Neuronal stem cell (in vitro differentiated cells): ENCODE measurements around the gene EPS8L3.
"Not testable (repeated sequence)": the region's sequence is repeated elsewhere in the genome, so short reads cannot be mapped to it uniquely, and the experiment has no call there.

ENCODE experiments used
- DNase-seq: peaks from one replicate; pipeline ENCODE4 v3.0.0-alpha.2; 2013; ENCODE audit warnings: low spot score
- H2AFZ ChIP-seq: one replicate; pipeline ENCODE4 v1.6.1; 2013; ENCODE audit warnings: mild to moderate bottlenecking, low read length, inconsistent platforms
- H2AK5ac ChIP-seq: 2 replicates; pipeline ENCODE4 v1.6.1; 2013; ENCODE audit warnings: low read depth, mild to moderate bottlenecking, inconsistent platforms, low read length, moderate library complexity, mixed read lengths
- H2BK120ac ChIP-seq: 2 replicates; pipeline ENCODE4 v1.6.1; 2013; ENCODE audit warnings: low read depth, mild to moderate bottlenecking, inconsistent platforms, low read length, moderate library complexity, mixed read lengths
- H2BK12ac ChIP-seq: one replicate; pipeline ENCODE4 v1.6.1; 2013; ENCODE audit warnings: low read length, inconsistent platforms
- H2BK15ac ChIP-seq: 2 replicates; pipeline ENCODE4 v1.6.1; 2013; ENCODE audit warnings: mild to moderate bottlenecking, low read length, inconsistent platforms, mixed read lengths
- H2BK5ac ChIP-seq: one replicate; pipeline ENCODE4 v1.6.1; 2013; ENCODE audit warnings: inconsistent platforms, mild to moderate bottlenecking, low read length, moderate library complexity
- H3K14ac ChIP-seq: one replicate; pipeline ENCODE4 v1.6.1; 2013; ENCODE audit warnings: low read length, inconsistent platforms
- H3K18ac ChIP-seq: 2 replicates; pipeline ENCODE4 v1.6.1; 2013; ENCODE audit warnings: low read length, inconsistent platforms
- H3K23ac ChIP-seq: 2 replicates; pipeline ENCODE4 v1.6.1; 2013; ENCODE audit warnings: low read depth, mild to moderate bottlenecking, mixed read lengths, low read length, inconsistent platforms; ENCODE audit not compliant: poor library complexity
- H3K27ac ChIP-seq: replicated peaks from 3 replicates; pipeline ENCODE4 v1.5.1; 2013; ENCODE audit warnings: low read length, inconsistent platforms
- H3K27me3 ChIP-seq, 3 experiments: 2 replicates each; pipeline ENCODE4 v1.6.1; 2013; ENCODE audit warnings: low read length in 3 of 3, mild to moderate bottlenecking in 2 of 3, inconsistent platforms in 1 of 3, low read depth in 1 of 3, mixed read lengths in 1 of 3, moderate library complexity in 1 of 3; ENCODE audit not compliant: control insufficient read depth in 3 of 3, insufficient read depth in 3 of 3
- H3K36me3 ChIP-seq, 2 donors: replicated peaks in 1 of 2; 2 replicates each; pipeline ENCODE4 v1.6.1; 2013; ENCODE audit warnings: low read length in 2 of 2; ENCODE audit not compliant: control insufficient read depth in 2 of 2, insufficient read depth in 2 of 2
- H3K4ac ChIP-seq: 2 replicates; pipeline ENCODE4 v1.6.1; 2013; ENCODE audit warnings: inconsistent platforms, mild to moderate bottlenecking, low read length, moderate library complexity
- H3K4me1 ChIP-seq, 2 donors: 1 replicate in 1 of 2; 2 replicates in 1 of 2; pipeline ENCODE4 v1.6.1; 2013; ENCODE audit warnings: low read length in 2 of 2, low read depth in 1 of 2; ENCODE audit not compliant: control insufficient read depth in 2 of 2, insufficient read depth in 1 of 2
- H3K4me2 ChIP-seq: one replicate; pipeline ENCODE4 v1.6.1; 2013; ENCODE audit warnings: mild to moderate bottlenecking, low read length, inconsistent platforms; ENCODE audit not compliant: insufficient read depth, poor library complexity, severe bottlenecking
- H3K4me3 ChIP-seq, 2 donors: 2 replicates each; pipeline ENCODE4 v1.5.1; 2013; ENCODE audit warnings: low read length in 2 of 2, mild to moderate bottlenecking in 2 of 2, inconsistent platforms in 1 of 2, moderate library complexity in 1 of 2
- H3K79me1 ChIP-seq: one replicate; pipeline ENCODE4 v1.6.1; 2013; ENCODE audit warnings: low read depth, mild to moderate bottlenecking, inconsistent platforms, low read length, moderate library complexity
- H3K9ac ChIP-seq: one replicate; pipeline ENCODE4 v1.6.1; 2013; ENCODE audit warnings: mild to moderate bottlenecking, low read depth, low read length, inconsistent platforms; ENCODE audit not compliant: poor library complexity
- H3K9me3 ChIP-seq, 2 donors: replicated peaks in 1 of 2; 2 replicates each; pipeline versions ENCODE3 to v1.6.1; 2013; ENCODE audit warnings: low read length in 2 of 2, mild to moderate bottlenecking in 2 of 2, inconsistent platforms in 1 of 2, low read depth in 1 of 2, mixed read lengths in 1 of 2, moderate library complexity in 1 of 2; ENCODE audit not compliant: control insufficient read depth in 2 of 2, insufficient read depth in 1 of 2
- H4K8ac ChIP-seq: one replicate; pipeline ENCODE4 v1.6.1; 2013; ENCODE audit warnings: low read depth, mild to moderate bottlenecking, inconsistent platforms, low read length, moderate library complexity
- H4K91ac ChIP-seq: one replicate; pipeline ENCODE4 v1.6.1; 2013; ENCODE audit warnings: low read length, low read depth, mild to moderate bottlenecking, inconsistent platforms; ENCODE audit not compliant: poor library complexity
- WGBS, 2 donors: extraction: QIAGEN DNeasy Blood & Tissue Kit; methylation state at CpG; one replicate each; pipeline ENCODE4 v1.1.7; 2013; ENCODE audit warnings: missing lambda C conversion rate in 2 of 2, mixed read lengths in 1 of 2; ENCODE audit not compliant: insufficient read length in 2 of 2, insufficient replicate concordance in 1 of 2; ENCODE audit errors: extremely low coverage in 2 of 2; 5-methylcytosine and 5-hydroxymethylcytosine counted together

EPS8L3 gene

GRCh38 chr1:109708949-109709348 lies 54.8 kb downstream of the EPS8L3 start:
- H3K27ac ChIP-seq, H3K23ac ChIP-seq, H3K36me3 ChIP-seq, H3K79me1 ChIP-seq, H3K27me3 ChIP-seq, H3K18ac ChIP-seq, DNase-seq, H3K4me2 ChIP-seq, H4K91ac ChIP-seq, H3K4me3 ChIP-seq, H3K14ac ChIP-seq, H4K8ac ChIP-seq, H2BK5ac ChIP-seq, H3K4ac ChIP-seq, H2BK12ac ChIP-seq, H2AFZ ChIP-seq, H2AK5ac ChIP-seq, H2BK120ac ChIP-seq, H3K9ac ChIP-seq, H2BK15ac ChIP-seq, H3K4me1 ChIP-seq, H3K9me3 ChIP-seq: not testable (repeated sequence)
- WGBS, 2 donors: no CpG with 5 or more reads among the region's 4 CpGs

- no peaks in the 10 kb centered on the region for H3K36me3 ChIP-seq
- no CpG with 5 or more reads among the region's 4 CpGs for WGBS, 2 donors
- no peak overlapping the region for H2BK5ac ChIP-seq
- H3K9ac ChIP-seq: no peak overlapping the region
- H3K23ac ChIP-seq: no peak overlapping the region
- no peak overlapping the region for H2AFZ ChIP-seq
- no peak overlapping the region for H3K4me3 ChIP-seq
- no peak overlapping the region for H2BK12ac ChIP-seq
- H2BK15ac ChIP-seq: no peak overlapping the region
- no peak overlapping the region for H3K27ac ChIP-seq
- H4K91ac ChIP-seq: no peak overlapping the region
- no peaks in the 10 kb centered on the region for H3K79me1 ChIP-seq
- H3K4ac ChIP-seq: no peak overlapping the region
- no peak overlapping the region for H3K18ac ChIP-seq
- H3K27me3 ChIP-seq: no peaks in the 10 kb centered on the region
- no peak overlapping the region for H2AK5ac ChIP-seq
- H3K4me2 ChIP-seq: no peak overlapping the region
- DNase-seq: no peak
- H3K9me3 ChIP-seq: no peaks in the 10 kb centered on the region
- no peak overlapping the region for H3K14ac ChIP-seq
- no peak overlapping the region for H2BK120ac ChIP-seq
- H3K4me1 ChIP-seq: no peaks in the 10 kb centered on the region
- H4K8ac ChIP-seq: no peak overlapping the region
These were observed 58.3 kb downstream of the EPS8L3 start for GRCh38 chr1:109705411-109705810.

GRCh38 chr1:109704173-109704572 lies 59.5 kb downstream of the EPS8L3 start:
- no CpG with 5 or more reads among the region's 8 CpGs for WGBS, 2 donors
- no peak overlapping the region for H4K91ac ChIP-seq
- no peak overlapping the region for H3K4ac ChIP-seq
- no peak overlapping the region for H3K4me2 ChIP-seq
- no peak overlapping the region for H4K8ac ChIP-seq
- H2BK15ac ChIP-seq: no peak overlapping the region
- no peak overlapping the region for H3K9ac ChIP-seq
- H3K9me3 ChIP-seq: no peaks in the 10 kb centered on the region
- no peak overlapping the region for H3K4me3 ChIP-seq
- H3K27me3 ChIP-seq: no peaks in the 10 kb centered on the region
- H2BK12ac ChIP-seq: no peak overlapping the region
- no peaks in the 10 kb centered on the region for H3K79me1 ChIP-seq
- no peak for DNase-seq
- no peak overlapping the region for H2AFZ ChIP-seq
- H3K14ac ChIP-seq: no peak overlapping the region
- no peak overlapping the region for H2AK5ac ChIP-seq
- H2BK5ac ChIP-seq: no peak overlapping the region
- H3K18ac ChIP-seq: no peak overlapping the region
- H3K36me3 ChIP-seq: no peaks in the 10 kb centered on the region
- H3K23ac ChIP-seq: no peak overlapping the region
- H2BK120ac ChIP-seq: no peak overlapping the region
- H3K4me1 ChIP-seq: no peaks in the 10 kb centered on the region
- H3K27ac ChIP-seq: no peak overlapping the region

- not testable (repeated sequence) for H3K18ac ChIP-seq, H3K4ac ChIP-seq, DNase-seq, H3K23ac ChIP-seq, H2BK120ac ChIP-seq, H3K36me3 ChIP-seq, H4K8ac ChIP-seq, H2BK12ac ChIP-seq, H2AK5ac ChIP-seq, H3K79me1 ChIP-seq, H3K27ac ChIP-seq, H3K9ac ChIP-seq, H3K14ac ChIP-seq, H2BK5ac ChIP-seq, H2BK15ac ChIP-seq, H3K4me1 ChIP-seq, H3K27me3 ChIP-seq, H3K9me3 ChIP-seq, H4K91ac ChIP-seq, H3K4me3 ChIP-seq, H3K4me2 ChIP-seq, H2AFZ ChIP-seq
- WGBS, 2 donors: no CpG with 5 or more reads among the region's 3 CpGs
These were observed 60.8 kb downstream of the EPS8L3 start for GRCh38 chr1:109702940-109703339.
